Measurements from ENCODE around the gene THBS2. TPM values are rescaled to one million over a fixed set of nuclear protein-coding genes. Genes with fewer than 3 reads are reported as not detected.

Gene THBS2
- total RNA-seq, 1 donor from 2014 or later, result 135 TPM

GRCh38 chr6:169251822-169252504, 1.7 kb downstream of the THBS2 start:
- FAIRE-seq, result no peak
- TF ChIP-seq EZH2 (IDR thresholded peaks at IDR 0.05; ENCODE audit: insufficient read depth, low read length) (no peak), CTCF (IDR thresholded peaks at IDR 0.05; ENCODE audit: insufficient read depth, low read depth, low read length) (no peak)
- peaks cover 5% of the 10 kb centered on the region for H3K9me3 Mint-ChIP-seq (ENCODE audit: unreplicated experiment)
- H2AFZ ChIP-seq (ENCODE audit: low read depth, low read length), result no peak overlapping the region
- DNase-seq (ENCODE audit: low read depth), result no peak
- peaks cover 2% of the 10 kb centered on the region for H3K9me3 ChIP-seq (ENCODE audit: insufficient read depth, low read depth, low read length)
- H3K4me3 Mint-ChIP-seq (ENCODE audit: unreplicated experiment), result peak overlapping the region; percentile 96
- peaks cover 28% of the 10 kb centered on the region for H3K36me3 Mint-ChIP-seq (ENCODE audit: low read depth, unreplicated experiment)
- peaks cover 44% of the 10 kb centered on the region for H4K20me1 ChIP-seq (ENCODE audit: insufficient read depth, low read length)
- no peak overlapping the region for H3K27ac ChIP-seq (ENCODE audit: low read depth, low read length)
- H3K9ac ChIP-seq (ENCODE audit: low read length), result peak overlapping the region; percentile 85
- peak overlapping the region; percentile 72 for H3K27ac Mint-ChIP-seq (ENCODE audit: unreplicated experiment)
- H3K27me3 ChIP-seq (ENCODE audit: insufficient read depth, low read length), result no peaks in the 10 kb centered on the region
- H3K4me1 ChIP-seq (ENCODE audit: insufficient read depth, low read length), result peaks cover 18% of the 10 kb centered on the region
- peaks cover 12% of the 10 kb centered on the region for H3K27me3 Mint-ChIP-seq (ENCODE audit: low read depth, unreplicated experiment)
- peaks cover 17% of the 10 kb centered on the region for H3K36me3 ChIP-seq (ENCODE audit: insufficient read depth, low read length)
- peaks cover 31% of the 10 kb centered on the region for H3K79me2 ChIP-seq (ENCODE audit: insufficient read depth, low read length)
- peak overlapping the region; percentile 89 for H3K4me2 ChIP-seq (ENCODE audit: low read length)
- peak overlapping the region; percentile 87 for H3K4me3 ChIP-seq (ENCODE audit: insufficient read depth, low read depth, low read length)
- H3K4me1 Mint-ChIP-seq (ENCODE audit: low read depth, unreplicated experiment), result peaks cover 16% of the 10 kb centered on the region

- H4K20me1 ChIP-seq (ENCODE audit: insufficient read depth, low read length), result peaks cover 50% of the 10 kb centered on the region
- peaks cover 11% of the 10 kb centered on the region for H3K27me3 Mint-ChIP-seq (ENCODE audit: low read depth, unreplicated experiment)
- peaks cover 18% of the 10 kb centered on the region for H3K4me1 ChIP-seq (ENCODE audit: insufficient read depth, low read length)
- peak overlapping the region; percentile 89 for H3K4me2 ChIP-seq (ENCODE audit: low read length)
- H3K79me2 ChIP-seq (ENCODE audit: insufficient read depth, low read length), result peaks cover 34% of the 10 kb centered on the region
- peak overlapping the region; percentile 85 for H3K9ac ChIP-seq (ENCODE audit: low read length)
- H3K27me3 ChIP-seq (ENCODE audit: insufficient read depth, low read length), result no peaks in the 10 kb centered on the region
- no peaks in the 10 kb centered on the region for H3K9me3 ChIP-seq (ENCODE audit: insufficient read depth, low read depth, low read length)
- peaks cover 31% of the 10 kb centered on the region for H3K36me3 Mint-ChIP-seq (ENCODE audit: low read depth, unreplicated experiment)
- H2AFZ ChIP-seq (ENCODE audit: low read depth, low read length), result no peak overlapping the region
- H3K27ac ChIP-seq (ENCODE audit: low read depth, low read length), result peak overlapping the region; percentile 33
- peaks cover 5% of the 10 kb centered on the region for H3K9me3 Mint-ChIP-seq (ENCODE audit: unreplicated experiment)
- peak overlapping the region; percentile 96 for H3K4me3 Mint-ChIP-seq (ENCODE audit: unreplicated experiment)
- H3K36me3 ChIP-seq (ENCODE audit: insufficient read depth, low read length), result peaks cover 21% of the 10 kb centered on the region
- DNase-seq (ENCODE audit: low read depth) (no peak), FAIRE-seq (no peak)
- H3K4me1 Mint-ChIP-seq (ENCODE audit: low read depth, unreplicated experiment), result peaks cover 16% of the 10 kb centered on the region
- H3K4me3 ChIP-seq (ENCODE audit: insufficient read depth, low read depth, low read length), result peak overlapping the region; percentile 50
- TF ChIP-seq EZH2 (IDR thresholded peaks at IDR 0.05; ENCODE audit: insufficient read depth, low read length) (no peak), CTCF (IDR thresholded peaks at IDR 0.05; ENCODE audit: insufficient read depth, low read depth, low read length) (no peak)
- no peak overlapping the region for H3K27ac Mint-ChIP-seq (ENCODE audit: unreplicated experiment)
Observed at GRCh38 chr6:169251371-169251802, 2.3 kb downstream of the THBS2 start.

- H4K20me1 ChIP-seq (ENCODE audit: insufficient read depth, low read length), result peaks cover 51% of the 10 kb centered on the region
- H3K27ac ChIP-seq (ENCODE audit: low read depth, low read length), result peak overlapping the region; percentile 14
- H3K36me3 Mint-ChIP-seq (ENCODE audit: low read depth, unreplicated experiment), result peaks cover 27% of the 10 kb centered on the region
- H3K9ac ChIP-seq (ENCODE audit: low read length), result peak overlapping the region; percentile 85
- no peaks in the 10 kb centered on the region for H3K9me3 ChIP-seq (ENCODE audit: insufficient read depth, low read depth, low read length)
- DNase-seq (ENCODE audit: low read depth) (peak; percentile 87), FAIRE-seq (peak; percentile 17)
- H3K36me3 ChIP-seq (ENCODE audit: insufficient read depth, low read length), result peaks cover 21% of the 10 kb centered on the region
- H3K4me1 ChIP-seq (ENCODE audit: insufficient read depth, low read length), result peaks cover 18% of the 10 kb centered on the region
- H3K27me3 Mint-ChIP-seq (ENCODE audit: low read depth, unreplicated experiment), result peaks cover 4% of the 10 kb centered on the region
- peaks cover 34% of the 10 kb centered on the region for H3K79me2 ChIP-seq (ENCODE audit: insufficient read depth, low read length)
- H2AFZ ChIP-seq (ENCODE audit: low read depth, low read length), result no peak overlapping the region
- no peaks in the 10 kb centered on the region for H3K9me3 Mint-ChIP-seq (ENCODE audit: unreplicated experiment)
- H3K27ac Mint-ChIP-seq (ENCODE audit: unreplicated experiment), result no peak overlapping the region
- peaks cover 16% of the 10 kb centered on the region for H3K4me1 Mint-ChIP-seq (ENCODE audit: low read depth, unreplicated experiment)
- peak overlapping the region; percentile 96 for H3K4me3 Mint-ChIP-seq (ENCODE audit: unreplicated experiment)
- H3K4me2 ChIP-seq (ENCODE audit: low read length), result peak overlapping the region; percentile 89
- H3K4me3 ChIP-seq (ENCODE audit: insufficient read depth, low read depth, low read length), result peak overlapping the region; percentile 50
- TF ChIP-seq EZH2 (IDR thresholded peaks at IDR 0.05; ENCODE audit: insufficient read depth, low read length), result no peak
- no peak for TF ChIP-seq CTCF (IDR thresholded peaks at IDR 0.05; ENCODE audit: insufficient read depth, low read depth, low read length)
- H3K27me3 ChIP-seq (ENCODE audit: insufficient read depth, low read length), result no peaks in the 10 kb centered on the region
Observed at GRCh38 chr6:169250660-169251059, 3.0 kb downstream of the THBS2 start.
